Measurements from ENCODE around the gene PHRF1.
"Not testable (repeated sequence)": the region's sequence is repeated elsewhere in the genome, so short reads cannot be mapped to it uniquely, and the experiment has no call there.

PHRF1 gene

DNA sequence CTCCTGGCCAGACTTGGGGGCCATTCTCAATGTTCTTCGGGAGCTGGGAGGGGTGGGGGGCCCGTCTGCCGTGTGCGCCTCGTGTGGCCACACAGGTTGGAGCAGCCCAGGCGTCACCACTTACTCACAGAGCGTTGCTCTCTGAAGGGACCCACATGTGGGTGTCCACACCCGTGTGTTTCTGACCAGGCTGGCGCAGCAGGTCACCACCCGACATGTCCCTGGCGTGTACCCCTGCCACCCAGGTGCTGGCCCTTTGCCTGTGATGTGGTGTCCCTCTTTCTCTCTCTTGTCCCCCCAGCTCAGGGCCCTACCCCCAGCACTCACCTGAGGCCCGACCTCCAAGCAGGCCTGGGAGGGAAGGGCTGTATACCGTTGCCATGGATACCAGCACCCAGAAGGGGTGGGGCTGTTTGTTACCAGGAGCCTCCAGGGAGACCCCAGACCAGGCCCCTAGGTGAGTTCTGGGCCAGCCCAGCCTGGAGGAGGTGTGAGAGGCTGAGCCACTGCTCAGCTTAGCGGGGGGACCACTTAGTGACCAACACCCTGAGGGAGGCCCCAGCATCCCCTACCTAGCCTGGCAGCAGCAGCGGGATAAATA lies 17.1 kb upstream of the PHRF1 start:
- DNase-seq (ENCODE audit: low read depth in 2 of 2) = no peak

DNA sequence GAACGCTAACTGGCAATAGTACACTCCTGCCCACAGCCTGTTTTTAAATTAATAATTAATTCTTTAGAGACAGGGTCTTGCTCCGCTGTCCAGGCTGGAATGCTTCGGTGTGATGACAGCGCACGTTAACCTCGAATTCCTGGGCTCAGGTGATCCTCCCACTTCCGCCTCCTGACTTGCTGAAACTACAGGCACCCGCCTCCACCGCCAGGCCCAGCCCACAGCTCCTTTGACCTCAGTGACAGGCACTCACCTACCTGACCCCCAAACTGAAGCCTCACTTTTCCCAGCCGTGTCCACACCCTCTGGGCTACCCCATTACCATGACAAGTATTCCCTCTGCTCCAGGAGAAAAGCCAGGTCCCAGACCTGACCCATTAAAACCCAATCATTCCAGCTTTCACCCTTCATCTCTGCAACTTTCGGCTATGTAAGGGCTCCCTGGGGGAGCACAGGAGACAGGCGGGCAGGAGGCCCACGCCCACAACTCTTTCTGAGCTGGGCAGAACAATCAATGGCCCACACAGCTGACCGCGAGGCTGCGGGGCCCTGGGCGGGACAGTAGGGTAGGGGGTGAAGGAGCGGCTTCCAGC lies 16.5 kb upstream of the PHRF1 start:
- DNase-seq (ENCODE audit: low read depth in 2 of 2) = no peak

DNA sequence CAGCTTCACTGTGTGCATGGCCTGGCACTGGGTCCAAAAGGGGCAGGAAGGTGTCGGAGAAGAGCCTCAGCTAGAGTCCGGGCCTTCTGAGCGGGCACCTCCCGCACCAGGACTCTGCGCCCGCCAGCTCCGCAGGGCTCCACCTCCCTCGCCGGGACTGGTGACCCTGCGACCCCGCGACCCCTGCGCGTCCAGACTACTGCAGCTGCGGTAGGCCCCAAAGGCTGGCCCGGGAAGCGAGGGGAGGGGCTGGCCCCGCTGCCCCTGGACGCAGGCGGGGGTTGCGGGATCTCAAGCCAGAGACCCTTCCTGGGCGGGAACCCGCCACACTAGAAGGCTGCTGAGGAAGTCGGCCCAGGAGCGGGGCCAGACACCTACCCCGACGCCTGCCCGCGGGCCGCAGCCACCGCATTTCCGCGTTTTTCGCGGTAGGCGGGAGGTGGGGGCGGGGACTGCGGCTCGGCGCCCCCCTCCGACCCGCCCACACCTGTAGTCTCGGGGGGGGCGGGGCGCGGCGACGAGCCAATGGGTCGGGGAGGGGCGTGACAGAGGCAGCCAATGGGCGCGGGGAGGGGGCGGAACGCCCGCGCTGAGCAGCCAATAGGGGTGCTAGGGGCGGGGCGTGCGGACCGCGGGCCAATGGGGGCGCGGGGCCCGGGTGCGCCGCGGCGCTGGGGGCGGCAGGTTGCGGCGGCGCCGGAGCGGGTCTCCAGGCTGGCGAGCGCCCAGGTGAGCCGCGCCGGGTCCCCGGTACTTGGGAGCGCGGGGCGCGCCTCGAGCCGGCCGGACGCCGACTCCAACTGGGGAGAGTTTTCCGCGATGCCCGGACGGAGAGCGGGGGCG lies 15.7 kb upstream of the PHRF1 start, which contains the start of the genes LMNTD2 and RASSF7:
Gene LMNTD2 (minus strand): TSS at position 434 of the 843 bp plus-strand sequence. CDS start 22 bp downstream, at position 412.
Gene RASSF7 (plus strand): TSS at position 666 of the 843 bp plus-strand sequence. CDS start 799 bp downstream, outside the sequence.
- peak; percentile 96 to 97 for DNase-seq (ENCODE audit: low read depth in 2 of 2)

DNA sequence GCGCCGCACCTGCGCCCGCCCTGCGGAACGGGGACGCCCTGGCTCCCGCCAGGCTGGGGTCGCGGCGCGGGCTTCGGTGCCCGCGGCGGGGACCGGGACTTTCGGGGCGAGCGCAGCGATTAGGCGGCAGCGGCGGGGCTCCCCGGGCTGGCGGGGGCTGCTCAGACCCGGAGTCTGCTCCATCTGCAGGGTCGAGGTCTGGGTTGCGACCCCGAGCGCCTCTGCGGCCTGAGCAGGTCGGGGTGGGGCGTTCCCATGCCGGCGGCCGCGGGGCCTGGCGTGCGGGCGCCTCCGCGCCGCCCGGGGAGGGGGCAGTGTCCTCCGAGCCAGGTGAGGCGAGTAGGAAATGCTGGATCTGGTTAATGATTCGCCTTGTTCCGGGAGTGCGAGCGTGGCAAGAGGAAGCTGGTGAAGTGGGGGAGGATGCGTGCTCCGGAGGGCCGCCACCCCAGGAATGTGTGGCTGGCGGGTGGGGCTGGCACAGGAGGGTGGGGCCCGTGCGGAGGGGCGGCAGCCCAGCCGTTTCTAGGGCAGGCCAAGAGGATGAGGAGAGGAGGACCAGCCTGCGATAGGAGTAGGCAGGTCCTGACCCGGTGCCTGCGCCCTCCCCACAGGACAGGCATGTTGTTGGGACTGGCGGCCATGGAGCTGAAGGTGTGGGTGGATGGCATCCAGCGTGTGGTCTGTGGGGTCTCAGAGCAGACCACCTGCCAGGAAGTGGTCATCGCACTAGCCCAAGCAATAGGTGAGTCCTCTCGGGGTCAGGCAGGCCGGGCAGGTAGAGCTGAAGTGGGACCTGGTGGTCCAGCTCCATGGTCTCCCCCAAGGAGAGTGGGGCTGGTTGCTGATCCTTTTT lies 14.9 kb upstream of the PHRF1 start:
- no peak for DNase-seq (ENCODE audit: low read depth in 2 of 2)

DNA sequence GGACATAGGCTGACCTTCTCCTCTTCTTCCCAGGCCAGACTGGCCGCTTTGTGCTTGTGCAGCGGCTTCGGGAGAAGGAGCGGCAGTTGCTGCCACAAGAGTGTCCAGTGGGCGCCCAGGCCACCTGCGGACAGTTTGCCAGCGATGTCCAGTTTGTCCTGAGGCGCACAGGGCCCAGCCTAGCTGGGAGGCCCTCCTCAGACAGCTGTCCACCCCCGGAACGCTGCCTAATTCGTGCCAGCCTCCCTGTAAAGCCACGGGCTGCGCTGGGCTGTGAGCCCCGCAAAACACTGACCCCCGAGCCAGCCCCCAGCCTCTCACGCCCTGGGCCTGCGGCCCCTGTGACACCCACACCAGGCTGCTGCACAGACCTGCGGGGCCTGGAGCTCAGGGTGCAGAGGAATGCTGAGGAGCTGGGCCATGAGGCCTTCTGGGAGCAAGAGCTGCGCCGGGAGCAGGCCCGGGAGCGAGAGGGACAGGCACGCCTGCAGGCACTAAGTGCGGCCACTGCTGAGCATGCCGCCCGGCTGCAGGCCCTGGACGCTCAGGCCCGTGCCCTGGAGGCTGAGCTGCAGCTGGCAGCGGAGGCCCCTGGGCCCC lies 14.1 kb upstream of the PHRF1 start:
- DNase-seq (ENCODE audit: low read depth in 2 of 2) = no peak

DNA sequence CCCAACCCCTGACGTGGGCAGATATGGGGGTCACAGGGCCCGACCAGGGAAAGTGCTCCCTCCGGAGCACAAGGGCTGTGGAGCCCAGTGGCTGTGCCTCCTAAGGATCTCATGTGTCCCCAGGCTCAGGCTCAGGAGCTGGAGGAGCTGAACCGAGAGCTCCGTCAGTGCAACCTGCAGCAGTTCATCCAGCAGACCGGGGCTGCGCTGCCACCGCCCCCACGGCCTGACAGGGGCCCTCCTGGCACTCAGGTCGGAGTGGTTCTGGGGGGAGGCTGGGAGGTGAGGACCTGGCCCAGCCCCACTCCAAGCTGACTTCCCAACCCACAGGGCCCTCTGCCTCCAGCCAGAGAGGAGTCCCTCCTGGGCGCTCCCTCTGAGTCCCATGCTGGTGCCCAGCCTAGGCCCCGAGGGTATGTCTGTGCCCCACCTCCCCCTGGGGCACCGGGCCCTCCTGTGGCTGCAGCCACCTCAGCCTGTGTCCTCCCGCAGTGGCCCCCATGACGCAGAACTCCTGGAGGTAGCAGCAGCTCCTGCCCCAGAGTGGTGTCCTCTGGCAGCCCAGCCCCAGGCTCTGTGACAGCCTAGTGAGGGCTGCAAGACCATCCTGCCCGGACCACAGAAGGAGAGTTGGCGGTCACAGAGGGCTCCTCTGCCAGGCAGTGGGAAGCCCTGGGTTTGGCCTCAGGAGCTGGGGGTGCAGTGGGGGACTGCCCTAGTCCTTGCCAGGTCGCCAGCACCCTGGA lies 13.0 kb upstream of the PHRF1 start:
- DNase-seq (ENCODE audit: low read depth in 2 of 2) = no peak

DNA sequence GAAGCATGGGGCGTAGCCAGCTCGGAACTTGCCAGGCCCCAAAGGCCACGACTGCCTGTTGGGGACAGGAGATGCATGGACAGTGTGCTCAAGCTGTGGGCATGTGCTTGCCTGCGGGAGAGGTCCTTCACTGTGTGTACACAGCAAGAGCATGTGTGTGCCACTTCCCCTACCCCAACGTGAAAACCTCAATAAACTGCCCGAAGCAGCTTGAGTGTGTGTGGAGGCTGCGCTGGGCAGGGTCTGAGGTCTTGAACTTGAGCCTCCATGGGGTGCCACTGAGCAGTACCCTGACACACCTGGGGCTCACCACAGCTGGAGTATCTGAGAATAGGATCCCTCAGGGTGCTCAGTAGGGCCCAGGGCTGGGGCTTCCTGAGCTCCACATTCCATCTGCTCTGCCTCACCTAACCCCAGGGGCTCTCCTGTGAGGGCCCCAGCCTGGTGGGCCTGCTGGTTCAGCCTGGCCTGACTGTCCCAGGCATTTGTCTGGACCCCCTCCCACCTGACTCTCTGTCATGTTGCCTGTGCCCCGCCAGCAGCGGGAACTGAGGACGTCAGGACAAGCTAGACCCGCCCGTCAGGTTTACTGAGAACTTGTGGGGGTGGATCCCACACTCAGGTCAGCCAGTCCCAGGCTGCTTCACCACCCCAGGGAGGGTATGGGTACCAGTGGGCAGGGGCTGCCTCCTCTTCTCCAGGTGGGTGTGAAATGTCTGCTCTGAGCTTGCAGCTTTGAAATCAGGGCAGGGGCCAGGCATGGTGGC lies 12.3 kb upstream of the PHRF1 start:
- DNase-seq (ENCODE audit: low read depth in 2 of 2) = no peak

DNA sequence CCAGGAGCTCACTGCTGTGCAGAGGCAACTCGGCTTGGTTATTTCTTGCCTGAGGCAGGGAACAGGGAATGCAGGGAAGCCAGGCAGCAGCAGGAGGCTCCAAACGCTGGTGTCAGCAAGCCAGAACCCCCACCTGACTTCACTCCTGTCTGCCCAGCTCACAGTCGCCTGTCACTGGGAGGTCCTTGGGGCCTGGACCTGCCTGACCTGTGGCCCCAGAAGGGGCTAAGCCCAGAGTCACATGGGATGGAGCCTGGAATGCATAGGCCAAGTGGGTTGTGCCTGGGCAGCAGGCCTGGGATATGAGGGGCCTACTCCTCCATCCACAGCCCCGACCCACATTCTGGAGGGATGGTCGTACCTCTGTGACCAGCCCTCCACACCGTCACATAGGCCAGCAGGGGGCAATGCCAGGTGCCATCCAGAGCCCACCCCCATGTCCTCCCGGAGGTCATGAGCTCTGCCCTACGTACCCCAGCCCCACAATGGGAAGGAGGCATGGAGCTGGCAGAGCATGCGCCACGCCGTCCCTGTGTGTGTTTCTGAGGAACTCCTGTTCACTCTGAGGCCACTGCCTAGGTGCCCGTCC lies 10.3 kb upstream of the PHRF1 start:
- no peak for DNase-seq (ENCODE audit: low read depth in 2 of 2)

DNA sequence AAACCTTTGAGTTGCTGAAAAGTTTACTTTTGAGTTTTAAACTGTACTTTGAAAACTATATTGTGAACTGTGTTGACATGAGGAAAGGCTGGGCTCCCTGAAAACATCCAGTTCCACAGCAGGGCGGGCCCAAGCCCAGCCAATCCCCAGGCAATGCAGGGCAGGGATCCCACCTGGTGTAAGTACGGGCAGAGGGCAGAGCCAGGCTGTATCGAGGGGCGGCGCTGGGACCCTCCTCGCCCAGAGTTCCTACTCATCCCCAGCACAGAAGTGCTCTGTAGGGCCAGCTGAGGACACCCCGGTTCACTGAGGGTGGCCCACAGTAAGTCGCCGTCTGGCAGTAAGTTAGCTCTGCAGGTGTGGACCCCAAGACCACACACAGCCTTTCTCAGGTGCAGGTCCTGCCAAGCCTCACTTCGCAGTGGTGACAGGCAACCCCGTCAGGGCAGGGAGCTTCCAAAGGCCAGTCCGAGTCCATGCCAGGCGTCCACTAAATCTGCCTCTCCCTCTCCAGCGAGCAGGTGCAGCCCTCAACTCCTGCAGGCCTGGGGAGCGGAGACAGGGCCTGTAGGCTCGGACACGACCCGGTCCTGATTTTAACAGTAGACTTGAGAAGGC lies 9.2 kb upstream of the PHRF1 start:
- no peak for DNase-seq (ENCODE audit: low read depth in 2 of 2)

DNA sequence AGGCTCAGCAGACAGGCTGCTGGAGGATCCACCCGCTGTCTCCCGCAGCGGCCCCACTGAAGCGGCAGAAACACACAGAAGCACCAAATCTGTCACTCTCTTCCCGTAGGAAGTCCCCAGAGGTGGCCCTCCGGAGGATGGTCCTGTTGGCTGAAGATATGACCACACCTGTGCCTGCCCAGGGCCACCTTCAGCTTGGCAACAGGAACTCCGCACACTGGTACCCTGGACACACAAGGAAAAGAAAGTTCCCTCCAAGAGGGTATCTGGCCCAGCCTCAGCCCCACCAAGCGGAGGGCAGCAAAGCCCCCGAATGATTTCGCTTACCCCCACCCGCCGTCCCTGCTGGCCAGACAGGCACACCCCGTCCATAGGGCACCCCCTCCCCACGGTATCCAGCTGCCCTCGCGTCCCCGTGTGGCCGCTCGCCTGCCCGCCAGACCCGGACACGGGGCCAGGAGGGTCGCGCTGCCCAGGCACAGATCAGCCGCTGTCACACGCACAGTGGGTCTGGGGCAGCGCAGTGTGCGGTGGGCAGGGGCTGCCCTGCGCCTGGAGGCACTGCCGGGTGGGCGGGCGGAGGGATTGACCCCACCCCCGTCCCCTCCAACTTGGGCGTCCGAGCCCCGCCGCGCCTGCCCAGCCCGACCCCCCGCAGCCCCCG lies 8.5 kb upstream of the PHRF1 start:
- DNase-seq (ENCODE audit: low read depth in 2 of 2) = no peak

DNA sequence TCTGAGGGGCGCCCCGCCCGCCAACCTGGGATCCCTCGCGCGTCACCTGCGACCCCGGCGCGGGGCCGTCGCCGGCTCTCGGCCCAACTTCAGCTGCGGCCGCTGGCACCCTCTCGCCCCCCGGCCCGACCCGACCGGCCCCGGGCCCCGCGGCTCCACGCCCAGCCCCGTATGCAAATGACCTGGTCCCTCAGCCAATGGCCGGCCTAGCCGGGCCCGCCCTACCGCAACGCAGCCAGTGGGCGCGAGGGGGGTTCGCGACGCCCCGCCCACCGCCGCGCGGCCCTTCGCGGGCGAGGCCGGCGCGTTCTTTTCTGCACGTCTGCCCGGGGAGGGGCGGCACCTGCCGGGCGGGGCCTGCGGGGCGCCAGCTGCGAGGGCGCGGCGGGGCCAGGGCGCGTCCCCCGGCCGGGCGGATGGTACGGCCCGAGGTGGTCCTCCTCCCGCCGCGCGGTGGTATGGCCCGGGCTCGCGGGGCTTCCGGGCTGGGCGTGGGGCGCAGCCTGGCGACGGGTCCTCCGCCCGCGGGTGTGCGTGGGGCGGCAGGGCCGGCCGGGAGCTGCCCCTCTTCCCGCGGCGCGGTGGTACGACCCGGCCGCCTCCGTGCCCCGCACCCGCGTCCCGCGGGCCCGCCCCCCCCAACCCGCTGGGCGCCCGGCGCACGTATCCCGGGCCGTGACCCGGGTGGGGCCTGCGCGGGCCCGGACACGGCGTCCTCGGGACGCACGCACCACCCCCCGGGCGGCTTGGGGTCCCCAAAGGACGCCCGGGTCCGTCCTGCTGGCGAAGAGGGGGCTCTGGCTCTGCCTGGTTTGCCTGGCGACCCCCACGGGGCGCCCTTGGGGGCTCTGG lies 7.7 kb upstream of the PHRF1 start:
- DNase-seq (ENCODE audit: low read depth in 2 of 2) = peak; percentile 82 to 84

DNA sequence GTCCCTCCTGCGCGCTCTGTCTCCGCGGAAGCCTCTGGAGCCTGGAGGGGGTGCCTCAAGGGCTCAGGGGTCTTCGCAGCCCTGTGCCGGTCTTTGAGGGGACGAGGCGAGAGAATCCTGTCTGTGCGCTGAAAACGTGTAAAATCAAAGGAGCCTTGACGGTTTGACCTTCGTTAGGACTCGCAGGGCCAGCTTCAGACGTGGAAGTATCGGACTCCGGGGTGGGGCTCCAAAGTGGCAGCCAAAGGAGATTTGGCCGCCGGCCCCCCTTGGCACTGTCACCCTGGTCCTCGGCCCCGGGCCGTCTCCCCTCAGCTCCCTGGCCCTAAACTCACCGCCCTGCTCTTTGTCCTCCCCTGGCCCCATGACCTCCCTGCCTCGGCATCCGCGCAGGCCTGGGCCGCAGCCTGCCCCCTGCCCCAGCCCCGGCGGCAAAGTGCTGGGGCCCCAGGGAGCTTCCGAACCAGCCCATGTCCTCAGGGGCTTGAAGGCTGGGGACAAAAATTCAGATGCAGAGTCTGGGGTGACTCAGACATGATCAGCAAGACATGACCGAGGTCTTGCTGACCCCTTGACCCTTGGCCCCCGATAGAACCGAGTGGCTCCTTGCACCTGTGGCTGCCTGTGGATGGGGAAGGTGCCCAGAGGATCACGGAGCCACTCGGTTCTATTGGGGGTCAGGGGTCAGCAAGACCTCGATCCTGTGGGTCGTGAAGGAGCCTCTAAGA lies 6.9 kb upstream of the PHRF1 start:
- DNase-seq (ENCODE audit: low read depth in 2 of 2) = no peak

DNA sequence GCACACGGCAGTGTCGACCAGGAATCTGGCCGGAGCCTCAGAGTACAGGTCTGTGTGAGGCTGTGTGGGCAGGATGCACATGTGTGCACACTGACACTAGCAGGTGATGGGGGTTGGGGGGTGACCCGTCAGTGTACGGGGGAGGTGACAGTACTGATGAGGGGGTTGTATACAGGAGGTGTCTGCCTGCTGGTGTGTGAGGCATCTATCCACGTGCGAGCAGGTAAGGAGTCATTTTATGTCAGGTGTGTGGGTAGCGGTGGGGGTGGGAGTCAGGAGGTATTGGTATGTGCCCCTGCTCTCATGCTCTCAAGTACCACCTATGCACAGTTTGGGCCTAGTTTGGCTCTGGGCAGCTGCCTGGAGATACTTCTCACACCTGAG lies 4.5 kb upstream of the PHRF1 start:
- no peak for DNase-seq (ENCODE audit: low read depth in 2 of 2)

DNA sequence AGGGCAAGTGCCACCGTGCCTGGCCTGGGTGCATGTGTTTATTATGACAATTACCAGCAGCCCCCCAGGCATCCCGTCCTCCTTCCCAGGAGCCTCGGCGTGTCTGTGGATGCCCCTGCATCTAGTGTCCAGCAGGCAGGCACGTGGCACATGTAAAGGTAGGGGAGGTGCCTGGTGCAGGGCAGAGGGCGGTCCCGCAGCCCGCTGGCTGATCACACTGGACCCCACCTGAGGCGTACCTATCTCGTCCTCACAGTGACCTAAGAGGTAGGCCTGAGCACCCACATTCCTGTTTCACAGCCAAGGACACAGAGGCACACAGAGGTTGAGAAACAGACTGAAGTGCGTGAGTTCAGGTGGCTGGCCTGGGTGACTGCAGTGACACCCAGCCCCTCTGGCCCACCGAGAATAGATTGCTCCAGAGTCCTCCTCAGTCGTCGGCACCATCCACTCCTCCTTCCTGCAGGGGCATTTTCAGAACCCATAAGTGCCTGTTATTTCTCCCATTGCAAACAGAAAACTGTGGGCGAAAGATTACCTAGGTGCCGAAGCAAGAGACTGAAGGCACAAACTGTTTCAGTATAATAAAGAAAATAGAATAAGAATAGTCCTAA lies 3.0 kb upstream of the PHRF1 start:
- DNase-seq (ENCODE audit: low read depth in 2 of 2) = no peak

DNA sequence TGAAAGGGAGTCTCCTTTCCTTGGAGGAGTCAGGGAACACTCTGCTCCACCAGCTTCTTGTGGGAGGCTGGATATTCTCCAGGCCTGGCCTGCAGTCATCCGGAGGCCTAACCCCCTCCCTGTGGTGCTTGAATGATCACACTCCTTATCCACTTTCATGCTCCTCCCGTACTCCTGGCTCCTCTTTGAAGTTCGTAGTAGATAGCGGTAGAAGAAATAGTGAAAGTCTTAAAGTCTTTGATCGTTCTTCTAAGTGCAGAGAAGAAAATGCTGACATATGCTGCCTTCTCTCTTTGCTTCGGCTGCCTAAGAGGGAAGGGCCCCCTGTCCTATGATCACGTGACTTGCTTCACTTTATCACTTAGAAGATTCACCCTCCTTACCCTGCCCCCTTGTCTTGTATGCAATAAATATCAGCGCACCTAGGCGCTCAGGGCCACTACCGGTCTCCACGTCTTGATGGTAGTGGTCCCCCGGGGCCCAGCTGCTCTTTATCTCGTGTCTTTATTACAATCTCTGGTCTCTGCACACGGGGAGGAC lies 2.2 kb upstream of the PHRF1 start:
- DNase-seq (ENCODE audit: low read depth in 2 of 2) = not testable (repeated sequence)

DNA sequence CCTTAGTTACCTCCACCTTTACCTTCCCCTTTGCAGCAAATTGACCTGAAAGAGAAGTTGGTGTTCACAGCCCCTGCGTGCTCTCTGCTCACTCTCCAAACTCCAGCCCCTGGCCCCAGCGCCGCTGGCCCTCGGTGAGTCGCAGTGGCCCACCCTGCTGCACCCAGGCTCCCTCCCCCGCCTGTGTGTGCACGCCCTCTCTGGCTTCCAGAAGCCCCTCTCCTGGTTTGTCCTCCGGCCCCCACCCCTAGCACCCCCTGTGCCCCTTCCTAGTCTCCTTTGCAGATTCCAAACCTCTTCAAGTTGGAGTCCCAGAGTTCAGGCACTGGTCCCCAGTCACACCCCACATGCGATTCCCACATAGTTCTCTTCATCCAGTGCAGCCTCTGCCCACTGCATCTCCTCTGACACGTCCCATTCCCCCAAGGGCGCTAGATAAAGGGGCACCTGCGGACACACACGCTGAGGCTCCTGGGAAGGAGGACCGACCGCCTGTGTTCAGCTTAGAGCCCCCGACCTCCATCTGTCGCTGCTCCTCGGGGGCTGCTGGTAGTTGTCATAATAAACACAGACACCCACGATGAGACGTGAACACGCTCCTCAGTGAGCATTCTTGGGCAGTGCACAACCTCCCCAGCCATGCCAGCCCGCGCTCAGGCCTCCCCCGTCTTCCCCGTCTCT lies 1.5 kb upstream of the PHRF1 start:
- DNase-seq (ENCODE audit: low read depth in 2 of 2) = no peak

All from stimulated activated CD8-positive, alpha-beta memory T cell treated with anti-CD3 and anti-CD28 coated beads, Interleukin-2, amount 100 ng/mL, for 1 hour (primary cell).